ENCODE measurements around the gene DNASE2.

GRCh38 chr19:12843328-12843727 lies 37.9 kb downstream of the DNASE2 start:
- TF ChIP-seq EZH2phosphoT487 (IDR thresholded peaks at IDR 0.05; ENCODE audit: low read length), result no peak
- TF ChIP-seq, protein P1, sequence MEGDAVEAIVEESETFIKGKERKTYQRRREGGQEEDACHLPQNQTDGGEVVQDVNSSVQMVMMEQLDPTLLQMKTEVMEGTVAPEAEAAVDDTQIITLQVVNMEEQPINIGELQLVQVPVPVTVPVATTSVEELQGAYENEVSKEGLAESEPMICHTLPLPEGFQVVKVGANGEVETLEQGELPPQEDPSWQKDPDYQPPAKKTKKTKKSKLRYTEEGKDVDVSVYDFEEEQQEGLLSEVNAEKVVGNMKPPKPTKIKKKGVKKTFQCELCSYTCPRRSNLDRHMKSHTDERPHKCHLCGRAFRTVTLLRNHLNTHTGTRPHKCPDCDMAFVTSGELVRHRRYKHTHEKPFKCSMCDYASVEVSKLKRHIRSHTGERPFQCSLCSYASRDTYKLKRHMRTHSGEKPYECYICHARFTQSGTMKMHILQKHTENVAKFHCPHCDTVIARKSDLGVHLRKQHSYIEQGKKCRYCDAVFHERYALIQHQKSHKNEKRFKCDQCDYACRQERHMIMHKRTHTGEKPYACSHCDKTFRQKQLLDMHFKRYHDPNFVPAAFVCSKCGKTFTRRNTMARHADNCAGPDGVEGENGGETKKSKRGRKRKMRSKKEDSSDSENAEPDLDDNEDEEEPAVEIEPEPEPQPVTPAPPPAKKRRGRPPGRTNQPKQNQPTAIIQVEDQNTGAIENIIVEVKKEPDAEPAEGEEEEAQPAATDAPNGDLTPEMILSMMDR (IDR thresholded peaks at IDR 0.05; ENCODE audit: low read length), result no peak
